Ishikawa (cell line): ENCODE data around the gene CDKN2B-AS1.

Source experiments
- CEBPB ChIP-seq: IDR thresholded peaks from 2 replicates; pipeline ENCODE4 v1.6.1; 2012
- EP300 ChIP-seq: IDR thresholded peaks from 2 replicates; pipeline ENCODE4 v1.6.1; 2012; ENCODE audit warnings: borderline replicate concordance
- NFIC ChIP-seq: IDR thresholded peaks from 2 replicates; pipeline ENCODE4 v1.6.1; 2012
- RAD21 ChIP-seq: IDR thresholded peaks from 2 replicates; pipeline ENCODE4 v1.6.1; 2012; ENCODE audit warnings: low read depth
- TAF1 ChIP-seq: IDR thresholded peaks from 2 replicates; pipeline ENCODE4 v1.6.1; 2012; ENCODE audit warnings: low read depth, mild to moderate bottlenecking
- YY1 ChIP-seq: IDR thresholded peaks from 2 replicates; pipeline ENCODE4 v1.6.1; 2012; ENCODE audit warnings: low read depth
- TF ChIP-seq, protein P1 (sequence below): IDR thresholded peaks from 2 replicates; pipeline ENCODE4 v1.6.1; 2012
- TF ChIP-seq, protein P2 (sequence below): IDR thresholded peaks from 2 replicates; pipeline ENCODE4 v1.6.1; 2012; ENCODE audit warnings: low read depth, mild to moderate bottlenecking

DNA sequence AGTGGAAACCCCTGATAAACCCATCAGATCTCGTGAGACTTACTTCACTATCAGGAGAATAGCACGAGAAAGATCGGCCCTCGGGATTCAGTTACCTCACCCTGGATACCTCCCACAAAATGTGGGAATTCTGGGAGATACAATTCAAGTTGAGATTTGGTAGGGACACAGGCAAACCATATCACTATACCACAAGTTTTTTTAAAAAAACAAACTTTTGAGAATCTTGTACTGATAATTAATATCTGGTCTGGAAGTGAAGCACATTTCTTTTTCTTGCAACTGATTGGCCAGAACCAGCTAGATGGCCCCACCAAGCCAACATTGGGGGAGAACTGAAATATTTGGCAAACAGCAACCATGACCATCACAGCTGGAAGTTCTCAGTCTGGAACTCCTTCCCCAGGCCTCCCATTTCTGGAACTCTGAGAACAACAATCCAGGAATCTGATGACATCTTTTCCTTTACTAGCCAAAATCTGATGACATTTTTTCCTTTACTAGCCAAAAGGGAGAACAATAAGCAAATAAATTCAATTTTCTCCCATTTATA, 66.3 kb downstream of the CDKN2B-AS1 start:
- TF ChIP-seq RAD21 (no peak), TAF1 (no peak), CEBPB (no peak), NFIC (no peak), YY1 (no peak), EP300 (no peak)
- TF ChIP-seq, protein P1, sequence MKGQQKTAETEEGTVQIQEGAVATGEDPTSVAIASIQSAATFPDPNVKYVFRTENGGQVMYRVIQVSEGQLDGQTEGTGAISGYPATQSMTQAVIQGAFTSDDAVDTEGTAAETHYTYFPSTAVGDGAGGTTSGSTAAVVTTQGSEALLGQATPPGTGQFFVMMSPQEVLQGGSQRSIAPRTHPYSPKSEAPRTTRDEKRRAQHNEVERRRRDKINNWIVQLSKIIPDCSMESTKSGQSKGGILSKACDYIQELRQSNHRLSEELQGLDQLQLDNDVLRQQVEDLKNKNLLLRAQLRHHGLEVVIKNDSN: no peak
- TF ChIP-seq, protein P2, sequence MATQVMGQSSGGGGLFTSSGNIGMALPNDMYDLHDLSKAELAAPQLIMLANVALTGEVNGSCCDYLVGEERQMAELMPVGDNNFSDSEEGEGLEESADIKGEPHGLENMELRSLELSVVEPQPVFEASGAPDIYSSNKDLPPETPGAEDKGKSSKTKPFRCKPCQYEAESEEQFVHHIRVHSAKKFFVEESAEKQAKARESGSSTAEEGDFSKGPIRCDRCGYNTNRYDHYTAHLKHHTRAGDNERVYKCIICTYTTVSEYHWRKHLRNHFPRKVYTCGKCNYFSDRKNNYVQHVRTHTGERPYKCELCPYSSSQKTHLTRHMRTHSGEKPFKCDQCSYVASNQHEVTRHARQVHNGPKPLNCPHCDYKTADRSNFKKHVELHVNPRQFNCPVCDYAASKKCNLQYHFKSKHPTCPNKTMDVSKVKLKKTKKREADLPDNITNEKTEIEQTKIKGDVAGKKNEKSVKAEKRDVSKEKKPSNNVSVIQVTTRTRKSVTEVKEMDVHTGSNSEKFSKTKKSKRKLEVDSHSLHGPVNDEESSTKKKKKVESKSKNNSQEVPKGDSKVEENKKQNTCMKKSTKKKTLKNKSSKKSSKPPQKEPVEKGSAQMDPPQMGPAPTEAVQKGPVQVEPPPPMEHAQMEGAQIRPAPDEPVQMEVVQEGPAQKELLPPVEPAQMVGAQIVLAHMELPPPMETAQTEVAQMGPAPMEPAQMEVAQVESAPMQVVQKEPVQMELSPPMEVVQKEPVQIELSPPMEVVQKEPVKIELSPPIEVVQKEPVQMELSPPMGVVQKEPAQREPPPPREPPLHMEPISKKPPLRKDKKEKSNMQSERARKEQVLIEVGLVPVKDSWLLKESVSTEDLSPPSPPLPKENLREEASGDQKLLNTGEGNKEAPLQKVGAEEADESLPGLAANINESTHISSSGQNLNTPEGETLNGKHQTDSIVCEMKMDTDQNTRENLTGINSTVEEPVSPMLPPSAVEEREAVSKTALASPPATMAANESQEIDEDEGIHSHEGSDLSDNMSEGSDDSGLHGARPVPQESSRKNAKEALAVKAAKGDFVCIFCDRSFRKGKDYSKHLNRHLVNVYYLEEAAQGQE: no peak
